GM19035 (cell line): ENCODE data around the gene KLK12.

ENCODE experiments used
- ATAC-seq: cut with Tn5 transposase; IDR thresholded peaks from one replicate; pipeline ENCODE4 v1.9.1; 2021; ENCODE audit not compliant: unreplicated experiment

The KLK12 gene

DNA sequence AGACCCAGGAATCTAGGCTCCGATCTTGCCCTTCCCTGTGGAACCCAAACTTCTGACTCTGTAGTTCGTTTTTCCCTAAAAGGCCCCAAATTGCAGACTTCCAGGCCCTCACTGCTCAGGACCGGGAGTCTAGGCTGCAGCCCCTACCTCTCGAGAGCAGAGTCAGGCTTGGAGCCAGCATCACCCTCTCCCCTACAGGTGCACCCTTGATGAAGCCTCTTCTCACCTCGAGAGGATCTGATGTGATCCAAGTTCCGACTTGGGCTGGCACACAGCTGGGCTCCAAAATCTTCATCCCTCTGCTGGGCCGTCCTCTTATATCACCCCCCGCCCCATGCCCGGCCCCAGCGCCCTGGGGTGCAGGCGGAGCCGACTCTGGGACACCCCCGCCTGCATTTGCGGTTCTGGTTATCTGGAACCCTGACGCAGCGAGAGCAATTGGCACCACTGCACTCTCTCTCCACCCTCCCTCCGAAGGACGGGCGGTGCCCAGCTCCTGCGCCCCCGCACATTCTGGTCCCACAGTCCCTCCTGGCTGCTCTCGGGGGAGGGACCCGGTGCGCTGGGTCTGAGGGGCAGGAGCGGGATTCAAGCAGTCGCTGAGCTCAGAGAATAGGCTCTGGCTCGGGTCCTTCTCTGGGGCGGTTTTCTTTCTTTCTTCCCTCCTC is 51.0 kb downstream of the KLK12 start, which contains the start of gene KLK7:
Gene KLK7 (minus strand): TSS at position 293 of the 668 bp plus-strand sequence. CDS start 1,518 bp downstream, outside the sequence.
- no peak for ATAC-seq

DNA sequence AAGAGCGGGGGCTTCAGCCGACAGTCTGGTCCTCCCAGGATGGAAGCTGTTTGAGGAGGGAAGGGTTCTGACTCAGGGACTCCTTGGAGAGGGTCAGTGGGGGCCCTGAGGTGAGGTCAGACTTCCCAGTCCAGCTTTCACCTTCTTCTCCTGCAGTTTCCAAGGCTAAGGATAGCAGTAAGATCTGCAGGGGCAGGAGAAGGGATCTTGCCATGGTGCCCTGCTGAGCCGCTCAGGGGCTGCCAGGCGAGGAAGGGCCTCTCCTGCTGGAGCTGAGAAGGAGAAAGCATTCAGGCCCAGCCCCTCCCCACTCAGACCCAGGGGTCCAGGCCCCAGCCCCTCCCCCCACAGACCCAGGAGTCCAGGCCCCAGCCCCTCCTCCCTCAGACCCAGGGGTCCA is 52.6 kb downstream of the KLK12 start:
- no peak for ATAC-seq

- ATAC-seq, result no peak
Observed at GRCh38 chr19:50981587-50982146, 53.1 kb downstream of the KLK12 start.

DNA sequence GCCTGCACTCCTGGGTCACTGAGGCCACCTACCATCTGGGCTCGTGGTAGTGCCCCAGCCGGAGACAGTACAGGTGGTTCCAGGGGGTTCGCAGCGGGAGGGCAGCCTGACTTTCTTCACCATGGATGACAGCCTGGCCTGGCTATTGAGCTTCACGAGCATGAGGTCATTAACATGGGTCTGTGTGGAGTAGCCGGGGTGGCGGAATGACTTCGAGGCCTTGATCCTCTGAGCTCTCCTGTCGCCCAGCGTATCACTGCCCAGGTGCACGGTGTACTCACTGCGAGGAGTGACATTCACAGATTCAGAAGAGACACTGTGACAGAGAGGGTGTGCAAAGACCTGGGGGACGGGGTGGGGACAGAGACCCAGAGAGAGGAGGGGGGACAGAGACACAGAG is 54.6 kb downstream of the KLK12 start:
- ATAC-seq, result no peak

- no peak for ATAC-seq
Observed at GRCh38 chr19:50979758-50980157, 55.0 kb downstream of the KLK12 start.
